Activated naive CD8-positive, alpha-beta T cell treated with anti-CD3 and anti-CD28 coated beads, Interleukin-2, amount 10 ng/mL, durations not matched to agents 7 days and 5 days (primary cell): Measurements from ENCODE around the gene NCAM2. TPM values are rescaled to one million over a fixed set of nuclear protein-coding genes. Genes with fewer than 3 reads are reported as not detected.
"Not testable (repeated sequence)": the region's sequence is repeated elsewhere in the genome, so short reads cannot be mapped to it uniquely, and the experiment has no call there.

ENCODE experiments used
- ATAC-seq: fragments of 150-1000 bp; cut with Tn5 transposase; one replicate; pipeline ENCODE4 v1.10.0; 2021; ENCODE audit warnings: low read depth, moderate library complexity
- POLR2A ChIA-PET: fragments of 350-600 bp; sonication (Branson Sonifier 250); formaldehyde crosslinking; loops from one replicate; lab custom pipeline; 2021; ENCODE audit warnings: antibody characterized with exemption; lab: Charles Lee
- DNase-seq: peaks from one replicate; pipeline ENCODE4 v3.0.0; 2021
- H3K27ac Mint-ChIP-seq: one replicate; pipeline ENCODE4 v1.8.0; 2022; ENCODE audit warnings: mild to moderate bottlenecking, mixed read lengths
- H3K27me3 Mint-ChIP-seq: one replicate; pipeline ENCODE4 v1.8.0; 2022; ENCODE audit warnings: mild to moderate bottlenecking, moderate library complexity, mixed read lengths
- H3K36me3 Mint-ChIP-seq: one replicate; pipeline ENCODE4 v1.8.0; 2021; ENCODE audit warnings: mild to moderate bottlenecking, mixed read lengths
- H3K4me1 Mint-ChIP-seq: one replicate; pipeline ENCODE4 v1.8.0; 2021; ENCODE audit warnings: mixed read lengths
- H3K4me3 Mint-ChIP-seq: one replicate; pipeline ENCODE4 v1.8.0; 2022; ENCODE audit warnings: mild to moderate bottlenecking, moderate library complexity, mixed read lengths
- H3K9me3 Mint-ChIP-seq: one replicate; pipeline ENCODE4 v1.8.0; 2021; ENCODE audit warnings: mixed read lengths
- total RNA-seq, 2 experiments: library from RNA; stranded (reverse); gene quantifications; one replicate each; pipeline ENCODE4 v1.2.3, GENCODE V29; 2021

NCAM2 gene
- total RNA-seq, 2 experiments from 2014 or later: not detected

DNA sequence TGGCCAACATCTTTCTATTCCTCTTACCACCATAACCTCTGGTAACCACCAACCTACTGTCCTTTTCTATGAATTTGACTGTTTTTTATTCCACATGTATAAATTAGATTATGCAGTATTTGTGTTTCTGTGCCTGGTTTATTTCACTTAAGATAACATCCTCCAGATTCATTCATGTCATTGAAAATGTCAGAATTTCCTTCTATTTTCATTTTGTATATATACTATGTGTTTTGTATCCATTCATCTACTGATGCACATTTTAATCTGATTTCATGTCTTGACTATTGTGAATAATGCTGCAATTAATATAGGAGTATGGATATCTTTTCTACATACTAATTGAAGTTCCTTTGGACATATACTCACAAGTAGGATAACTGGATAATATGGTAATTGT lies 403.2 kb downstream of the NCAM2 start:
- no peak overlapping the region for H3K27ac Mint-ChIP-seq
- ATAC-seq (no peak), DNase-seq (no peak)
- H3K4me3 Mint-ChIP-seq: no peak overlapping the region
- H3K27me3 Mint-ChIP-seq: no peaks in the 10 kb centered on the region
- POLR2A ChIA-PET: no interaction called here
- peaks cover 1% of the 10 kb centered on the region for H3K9me3 Mint-ChIP-seq
- no peaks in the 10 kb centered on the region for H3K4me1 Mint-ChIP-seq
- H3K36me3 Mint-ChIP-seq: no peaks in the 10 kb centered on the region

DNA sequence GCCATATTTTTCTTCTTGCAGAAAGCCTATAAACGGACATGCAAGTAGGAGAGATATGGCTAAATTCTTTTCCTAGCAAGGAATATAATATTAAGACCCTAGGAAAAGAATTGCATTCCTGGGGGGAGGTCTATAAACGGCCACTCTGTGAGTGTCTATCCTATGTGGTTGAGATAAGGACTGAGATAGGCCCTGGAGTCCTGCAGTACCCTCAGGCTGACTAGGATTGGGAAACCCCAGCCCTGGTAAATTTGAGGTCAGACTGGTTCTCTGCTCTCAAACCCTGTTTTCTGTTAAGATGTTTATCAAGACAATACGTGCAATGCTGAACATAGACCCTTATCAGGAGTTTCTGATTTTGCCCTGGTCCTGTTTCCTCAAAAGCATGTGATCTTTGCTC lies 404.0 kb downstream of the NCAM2 start:
- POLR2A ChIA-PET: not testable (repeated sequence)

DNA sequence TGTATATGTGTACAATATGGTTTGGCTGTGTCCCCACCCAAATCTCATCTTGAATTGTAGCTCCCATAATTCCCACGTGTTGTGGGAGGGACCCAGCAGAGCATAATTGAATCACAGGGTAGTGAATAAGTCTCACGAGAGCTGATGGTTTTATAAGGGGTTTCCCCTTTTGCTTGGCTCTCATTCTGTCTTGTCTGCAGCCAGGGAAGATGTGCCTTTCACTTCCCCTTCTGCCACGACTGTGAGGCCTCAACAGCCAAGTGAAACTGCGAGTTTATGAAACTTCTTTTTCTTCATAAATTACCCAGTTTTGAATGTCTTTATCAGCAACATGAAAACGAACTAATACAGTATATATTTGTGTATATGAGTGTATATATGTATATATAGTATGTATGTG lies 406.1 kb downstream of the NCAM2 start:
- DNase-seq, H3K36me3 Mint-ChIP-seq, POLR2A ChIA-PET, H3K4me3 Mint-ChIP-seq, H3K4me1 Mint-ChIP-seq, H3K9me3 Mint-ChIP-seq, H3K27ac Mint-ChIP-seq, H3K27me3 Mint-ChIP-seq, ATAC-seq: not testable (repeated sequence)

More for the DNA sequence above, 404.0 kb downstream of the NCAM2 start:
- H3K27ac Mint-ChIP-seq, H3K36me3 Mint-ChIP-seq, H3K27me3 Mint-ChIP-seq, H3K9me3 Mint-ChIP-seq, DNase-seq, H3K4me3 Mint-ChIP-seq, H3K4me1 Mint-ChIP-seq, ATAC-seq: not testable (repeated sequence)

DNA sequence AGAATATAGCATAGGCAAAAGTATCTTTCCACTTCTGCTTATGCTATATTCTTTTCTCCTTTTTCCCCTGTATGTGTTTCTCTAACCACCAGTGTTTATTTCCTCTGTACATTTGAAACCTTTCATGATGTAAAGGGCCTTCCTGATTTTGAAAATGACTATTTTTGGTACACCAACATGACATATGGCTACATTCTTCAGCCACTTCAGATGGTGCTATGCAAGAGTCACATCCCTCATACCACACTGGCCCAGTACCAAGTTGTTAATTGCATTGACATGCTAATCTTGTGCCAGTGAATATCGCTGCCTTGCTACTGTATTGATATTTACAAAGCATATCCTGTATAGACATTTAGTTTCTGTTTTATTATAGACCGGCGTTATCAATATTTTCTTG lies 408.7 kb downstream of the NCAM2 start:
- POLR2A ChIA-PET: no interaction called here
- H3K4me3 Mint-ChIP-seq: no peak overlapping the region

DNA sequence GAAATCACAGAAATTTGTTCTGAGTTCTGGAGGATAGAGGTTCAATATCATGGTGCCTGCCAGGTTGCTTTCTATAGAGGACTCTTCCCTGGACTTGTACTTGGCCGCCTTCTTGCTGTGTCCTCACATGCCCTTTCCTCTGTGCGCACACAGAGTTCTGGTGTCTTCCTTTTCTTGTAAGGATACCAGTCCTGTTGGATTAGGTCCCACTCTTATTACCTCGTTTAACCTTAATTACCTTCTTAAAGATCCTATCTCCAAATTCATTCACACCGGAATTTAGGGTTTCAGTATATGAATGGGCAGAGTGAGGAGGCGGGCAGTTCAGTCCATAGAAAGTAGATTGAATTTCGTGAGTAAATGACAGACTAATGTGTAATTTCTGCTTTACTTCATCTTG lies 413.9 kb downstream of the NCAM2 start:
- Mint-ChIP-seq H3K36me3 (no peaks in the 10 kb centered on the region), H3K4me3 (no peak overlapping the region)
- POLR2A ChIA-PET: no interaction called here

More for the DNA sequence above, 408.7 kb downstream of the NCAM2 start:
- Mint-ChIP-seq H3K9me3 (peaks cover 1% of the 10 kb centered on the region), H3K27ac (no peak overlapping the region), H3K36me3 (no peaks in the 10 kb centered on the region), H3K4me1 (no peaks in the 10 kb centered on the region), H3K27me3 (no peaks in the 10 kb centered on the region)
- no peak for DNase-seq
- no peak for ATAC-seq

DNA sequence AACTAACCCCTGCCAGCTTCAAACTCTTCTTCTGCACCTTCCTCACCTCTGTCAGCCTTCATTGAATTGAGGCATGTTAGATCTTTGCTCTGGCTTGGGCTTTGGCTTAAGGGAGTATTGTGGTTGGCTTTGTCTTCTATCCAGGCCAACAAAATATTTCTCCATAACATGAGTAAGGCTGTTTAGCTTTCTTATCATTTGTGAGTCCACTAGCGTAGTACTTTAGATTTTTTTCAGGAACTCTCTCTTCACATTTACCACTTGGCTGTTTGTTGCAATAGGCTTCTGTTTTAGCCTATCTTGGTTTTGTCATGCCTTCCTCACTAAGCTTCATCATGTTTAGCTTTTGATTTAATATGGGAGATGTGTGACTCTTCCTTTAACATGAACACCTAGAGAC lies 417.5 kb downstream of the NCAM2 start:
- no peaks in the 10 kb centered on the region for H3K4me1 Mint-ChIP-seq
- POLR2A ChIA-PET: no interaction called here
- ATAC-seq (no peak), DNase-seq (no peak)
- H3K27ac Mint-ChIP-seq: no peak overlapping the region
- no peaks in the 10 kb centered on the region for H3K27me3 Mint-ChIP-seq
- H3K9me3 Mint-ChIP-seq: peaks cover 3% of the 10 kb centered on the region
- no peaks in the 10 kb centered on the region for H3K36me3 Mint-ChIP-seq
- no peak overlapping the region for H3K4me3 Mint-ChIP-seq

More for the DNA sequence above, 413.9 kb downstream of the NCAM2 start:
- H3K27me3 Mint-ChIP-seq: no peaks in the 10 kb centered on the region
- peaks cover 3% of the 10 kb centered on the region for H3K9me3 Mint-ChIP-seq
- ATAC-seq (no peak), DNase-seq (no peak)
- H3K4me1 Mint-ChIP-seq: no peaks in the 10 kb centered on the region
- H3K27ac Mint-ChIP-seq: no peak overlapping the region

DNA sequence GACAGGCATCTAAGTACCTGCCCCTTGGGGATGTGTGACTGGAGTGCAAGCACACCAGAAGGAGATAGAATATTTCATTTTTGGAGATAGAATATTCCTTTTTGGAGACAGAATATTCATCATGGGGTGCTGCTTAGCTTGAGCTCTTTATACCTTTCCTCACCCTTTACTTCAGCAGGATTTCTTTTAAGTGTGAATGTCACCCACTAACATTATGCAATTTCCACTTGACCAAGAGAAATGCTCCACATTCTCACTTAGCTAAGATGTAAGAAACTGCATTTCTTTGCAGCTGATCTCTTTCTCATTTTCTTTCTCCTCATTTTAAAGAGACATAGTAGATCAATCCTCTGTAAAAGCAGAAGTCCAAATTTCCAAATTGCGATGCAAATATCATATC lies 436.7 kb downstream of the NCAM2 start:
- ATAC-seq: no peak
- no peaks in the 10 kb centered on the region for H3K36me3 Mint-ChIP-seq
- H3K4me3 Mint-ChIP-seq: no peak overlapping the region
- peaks cover 5% of the 10 kb centered on the region for H3K9me3 Mint-ChIP-seq
- no peak overlapping the region for H3K27ac Mint-ChIP-seq
- POLR2A ChIA-PET: no interaction called here
- no peaks in the 10 kb centered on the region for H3K27me3 Mint-ChIP-seq
- DNase-seq: no peak
- no peaks in the 10 kb centered on the region for H3K4me1 Mint-ChIP-seq

DNA sequence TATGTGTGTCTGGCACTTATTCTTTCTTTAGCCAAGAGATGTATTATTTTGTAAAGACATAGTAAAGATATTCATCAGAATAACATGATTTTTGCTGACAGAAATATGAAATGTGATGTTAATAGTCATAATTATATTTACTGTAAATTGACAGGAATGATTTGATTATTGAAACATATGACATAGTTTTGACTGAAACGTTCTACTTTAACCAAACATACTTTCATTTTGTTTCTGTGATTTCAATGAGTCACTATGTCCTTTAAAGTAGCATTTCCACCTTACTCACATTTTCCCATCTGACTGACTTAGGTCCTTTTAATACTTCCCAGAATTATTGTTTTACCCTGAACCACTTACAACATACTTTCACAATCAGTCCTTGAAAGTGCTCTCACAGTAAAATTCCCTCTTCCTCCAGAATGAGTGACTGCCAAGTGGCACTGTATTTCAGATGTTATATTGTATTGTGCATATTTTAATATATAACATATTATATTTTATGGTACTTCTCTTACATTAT lies 437.9 kb downstream of the NCAM2 start:
- POLR2A ChIA-PET: no interaction called here
- peaks cover 5% of the 10 kb centered on the region for H3K9me3 Mint-ChIP-seq
- no peaks in the 10 kb centered on the region for H3K36me3 Mint-ChIP-seq
- no peak overlapping the region for H3K27ac Mint-ChIP-seq
- H3K4me3 Mint-ChIP-seq: no peak overlapping the region
- no peaks in the 10 kb centered on the region for H3K4me1 Mint-ChIP-seq
- DNase-seq: no peak
- no peak for ATAC-seq
- no peaks in the 10 kb centered on the region for H3K27me3 Mint-ChIP-seq

DNA sequence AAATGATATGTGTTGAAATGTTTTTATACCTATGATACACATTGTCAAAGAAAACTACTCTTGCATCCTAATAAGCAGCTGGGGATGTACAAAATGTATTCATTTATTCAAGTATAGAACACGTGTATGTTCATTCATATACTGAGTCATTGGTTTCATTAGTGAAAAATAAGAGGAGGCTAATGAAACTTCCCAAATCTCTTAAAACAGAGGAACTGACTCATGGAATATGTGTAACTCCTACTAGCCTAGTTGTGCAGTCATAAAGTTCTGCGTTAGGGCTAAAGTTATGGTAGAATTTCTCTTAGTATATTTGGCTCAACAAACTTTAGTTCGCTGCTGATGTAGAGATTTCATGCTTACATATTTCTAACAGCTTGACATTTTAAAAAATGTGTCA lies 441.6 kb downstream of the NCAM2 start:
- no peak for DNase-seq
- POLR2A ChIA-PET: no interaction called here
- Mint-ChIP-seq H3K4me1 (no peaks in the 10 kb centered on the region), H3K27me3 (no peaks in the 10 kb centered on the region), H3K9me3 (peaks cover 6% of the 10 kb centered on the region), H3K36me3 (no peaks in the 10 kb centered on the region), H3K27ac (no peak overlapping the region), H3K4me3 (no peak overlapping the region)
- no peak for ATAC-seq

DNA sequence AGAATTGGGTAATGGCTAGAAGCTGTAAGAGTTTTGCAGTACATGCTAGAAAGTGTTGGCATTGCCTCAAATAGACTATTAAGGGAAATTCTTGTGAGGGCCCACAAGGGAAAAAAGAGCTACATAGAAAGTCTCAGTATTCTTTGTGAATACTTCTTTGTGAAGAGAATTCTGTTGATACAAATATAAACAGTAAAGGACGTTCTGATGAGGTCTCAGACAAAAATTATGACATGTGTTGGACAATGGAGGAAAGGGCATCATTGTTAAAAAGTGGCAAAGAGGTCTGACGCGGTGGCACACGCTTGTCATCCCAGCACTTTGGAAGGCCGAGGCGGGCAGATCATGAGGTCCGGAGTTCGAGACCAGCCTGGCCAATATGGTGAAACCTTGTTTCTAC lies 458.9 kb downstream of the NCAM2 start:
- no peak overlapping the region for H3K27ac Mint-ChIP-seq
- H3K4me1 Mint-ChIP-seq: no peaks in the 10 kb centered on the region
- no peaks in the 10 kb centered on the region for H3K9me3 Mint-ChIP-seq
- POLR2A ChIA-PET: no interaction called here
- ATAC-seq (no peak), DNase-seq (no peak)
- no peak overlapping the region for H3K4me3 Mint-ChIP-seq
- no peaks in the 10 kb centered on the region for H3K36me3 Mint-ChIP-seq
- no peaks in the 10 kb centered on the region for H3K27me3 Mint-ChIP-seq

DNA sequence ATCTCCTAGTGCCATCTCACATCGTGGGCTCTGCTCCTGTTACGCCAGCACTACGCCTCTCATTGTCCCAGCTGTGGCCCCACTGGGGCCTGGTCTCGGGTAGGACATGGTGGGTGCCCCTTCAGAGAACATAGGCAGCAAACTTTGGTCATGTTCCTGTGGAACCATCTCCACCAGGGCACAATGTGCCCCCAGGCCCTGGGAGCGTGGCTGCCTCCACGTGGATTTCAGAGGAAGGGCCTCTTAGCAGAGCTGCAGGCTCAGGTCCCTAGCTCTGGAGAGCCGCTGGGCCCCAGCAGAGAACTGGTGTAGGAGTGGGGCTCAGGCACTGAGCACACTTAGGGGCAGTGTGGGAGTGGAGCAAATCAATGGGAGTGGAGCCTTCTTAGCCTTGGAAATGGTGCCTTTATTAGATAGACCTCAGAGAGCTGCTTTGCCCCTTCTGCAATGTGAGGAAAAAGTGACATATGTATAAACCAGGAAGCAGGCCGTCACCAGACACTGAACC lies 460.0 kb downstream of the NCAM2 start:
- no peaks in the 10 kb centered on the region for H3K4me1 Mint-ChIP-seq
- H3K36me3 Mint-ChIP-seq: no peaks in the 10 kb centered on the region

DNA sequence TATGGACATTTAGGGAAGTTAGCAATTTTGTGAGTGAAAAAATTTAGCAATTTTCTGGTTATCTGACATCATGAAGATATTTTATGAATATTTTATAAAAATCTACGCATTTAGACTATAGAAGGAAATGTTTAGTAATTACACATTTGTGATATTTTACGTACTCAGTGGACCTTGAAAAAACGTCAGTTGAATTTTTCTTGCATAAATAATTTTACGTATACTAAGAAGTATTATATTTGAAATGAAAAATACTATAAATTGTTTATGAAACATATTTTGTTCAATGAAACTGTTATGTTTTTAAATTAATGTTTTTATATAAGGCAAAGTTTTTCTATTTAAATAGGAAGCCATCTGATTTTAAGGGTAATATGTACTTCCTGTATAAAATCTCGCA lies 462.8 kb downstream of the NCAM2 start:
- H3K9me3 Mint-ChIP-seq: no peaks in the 10 kb centered on the region
- no peak overlapping the region for H3K27ac Mint-ChIP-seq
- H3K4me1 Mint-ChIP-seq: no peaks in the 10 kb centered on the region
- no peaks in the 10 kb centered on the region for H3K36me3 Mint-ChIP-seq
- no peak overlapping the region for H3K4me3 Mint-ChIP-seq
- ATAC-seq (no peak), DNase-seq (no peak)
- POLR2A ChIA-PET: no interaction called here
- H3K27me3 Mint-ChIP-seq: no peaks in the 10 kb centered on the region

More for the DNA sequence above, 460.0 kb downstream of the NCAM2 start:
- DNase-seq (no peak), ATAC-seq (no peak)
- POLR2A ChIA-PET: no interaction called here
- Mint-ChIP-seq H3K9me3 (no peaks in the 10 kb centered on the region), H3K27ac (no peak overlapping the region), H3K27me3 (no peaks in the 10 kb centered on the region), H3K4me3 (no peak overlapping the region)

DNA sequence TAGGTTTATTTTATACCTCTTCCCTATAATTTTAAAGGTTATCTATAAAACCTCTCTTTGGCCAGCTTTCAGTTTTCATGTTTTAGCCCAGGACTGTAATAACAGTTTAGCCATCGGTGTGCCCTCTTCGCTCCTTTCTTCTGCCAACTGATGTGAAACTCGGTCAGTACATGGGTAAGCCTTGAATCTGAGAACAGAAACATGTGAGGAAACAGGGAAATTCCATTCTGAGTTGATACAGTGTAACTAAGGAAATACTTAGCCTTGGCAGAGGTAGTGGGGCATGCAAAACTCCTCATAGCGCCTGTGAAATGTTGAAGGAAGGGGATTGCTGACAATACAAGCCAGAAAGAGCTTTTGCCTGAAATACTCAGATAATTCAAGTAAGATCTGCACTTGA lies 465.2 kb downstream of the NCAM2 start:
- POLR2A ChIA-PET: no interaction called here
- Mint-ChIP-seq H3K27me3 (no peaks in the 10 kb centered on the region), H3K36me3 (no peaks in the 10 kb centered on the region), H3K27ac (no peak overlapping the region), H3K9me3 (no peaks in the 10 kb centered on the region), H3K4me1 (no peaks in the 10 kb centered on the region), H3K4me3 (no peak overlapping the region)
- ATAC-seq (no peak), DNase-seq (no peak)

DNA sequence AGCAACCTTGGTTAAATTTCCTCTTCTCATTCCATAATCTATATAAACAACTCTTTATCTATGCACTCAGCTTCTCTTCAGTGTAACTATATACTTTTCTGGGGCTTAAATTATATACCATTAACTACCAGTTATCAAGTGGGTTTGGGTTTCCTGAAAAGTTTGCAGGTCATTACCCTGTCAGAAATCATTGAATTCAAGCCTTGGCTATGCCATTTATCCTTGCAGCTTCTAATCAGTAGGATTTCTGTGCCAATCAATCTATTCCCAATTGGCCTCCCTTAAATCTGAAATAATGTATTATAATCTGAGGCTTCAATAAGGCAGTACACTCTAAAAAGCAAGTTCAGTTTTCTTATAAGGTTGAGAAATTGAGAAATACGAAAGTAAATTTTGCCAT lies 466.5 kb downstream of the NCAM2 start:
- no peaks in the 10 kb centered on the region for H3K36me3 Mint-ChIP-seq
- no peak overlapping the region for H3K27ac Mint-ChIP-seq
- H3K4me3 Mint-ChIP-seq: no peak overlapping the region
- H3K4me1 Mint-ChIP-seq: no peaks in the 10 kb centered on the region
- no peaks in the 10 kb centered on the region for H3K27me3 Mint-ChIP-seq
- POLR2A ChIA-PET: no interaction called here
- DNase-seq (no peak), ATAC-seq (no peak)
- H3K9me3 Mint-ChIP-seq: no peaks in the 10 kb centered on the region

DNA sequence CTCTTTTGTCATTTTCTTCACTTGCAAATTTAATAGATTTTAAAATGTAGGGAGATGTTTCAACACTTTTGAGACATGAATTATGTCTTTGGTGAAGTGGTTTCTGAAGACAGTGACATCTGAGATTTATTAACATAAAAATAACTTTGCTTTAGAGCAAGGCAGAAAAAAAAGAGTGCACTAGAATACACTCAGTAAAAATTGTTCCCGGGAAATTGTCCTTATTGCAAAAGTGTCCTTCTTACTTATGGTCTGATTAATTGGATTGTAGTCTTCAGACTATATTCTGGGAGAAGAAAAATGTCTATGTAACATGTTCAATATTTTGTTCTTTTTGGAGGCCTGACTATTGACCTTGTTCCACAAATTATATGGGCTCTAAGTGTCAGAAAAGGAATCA lies 468.5 kb downstream of the NCAM2 start:
- Mint-ChIP-seq H3K27me3 (no peaks in the 10 kb centered on the region), H3K9me3 (no peaks in the 10 kb centered on the region), H3K27ac (no peak overlapping the region), H3K4me1 (no peaks in the 10 kb centered on the region), H3K36me3 (no peaks in the 10 kb centered on the region), H3K4me3 (no peak overlapping the region)
- no peak for ATAC-seq
- POLR2A ChIA-PET: no interaction called here
- DNase-seq: no peak
